ENCODE measurements around the gene BLNK. TPM values are rescaled to one million over a fixed set of nuclear protein-coding genes. Genes with fewer than 3 reads are reported as not detected.
A peak's percentile ranks its signal among the peaks of the same experiment; 100 is the strongest.

The BLNK gene
- total and polyA plus RNA-seq, 2 donors (not counting 1 experiment from before 2014, with no cell fraction given), result 153 to 205 TPM

DNA sequence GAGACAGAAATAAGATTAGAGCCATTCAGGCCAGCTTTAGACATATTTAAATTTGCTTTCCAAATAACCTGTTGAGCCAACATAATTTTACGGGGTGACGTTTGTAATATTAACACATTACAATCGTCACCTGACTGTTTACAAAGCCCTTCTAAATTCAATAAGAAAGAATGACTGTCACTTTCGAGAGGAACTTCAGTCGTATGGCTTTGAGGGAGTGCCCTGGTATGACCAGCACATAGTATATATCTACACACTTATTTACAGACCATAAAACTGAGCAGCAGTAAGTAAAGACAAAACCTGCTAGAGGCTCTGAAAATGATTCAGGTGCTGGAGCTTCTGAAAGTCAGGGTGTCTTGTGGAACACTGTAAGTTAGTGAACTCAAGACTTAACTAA is 62.4 kb downstream of the BLNK start:
- H3K4me1 ChIP-seq (ENCODE audit: control insufficient read depth in 2 of 2, insufficient read depth in 2 of 2, low read length in 2 of 2), result peaks cover 4 to 7% of the 10 kb centered on the region in 2 donors
- H2AFZ ChIP-seq (ENCODE audit: insufficient read depth, low read depth, low read length, poor library complexity, severe bottlenecking), result no peak overlapping the region
- Mint-ChIP-seq H3K27me3 (no peaks in the 10 kb centered on the region), H3K27ac (no peak overlapping the region), H3K4me1 (peaks cover 17% of the 10 kb centered on the region), H3K4me3 (no peak overlapping the region), H3K9me3 (ENCODE audit: insufficient read depth) (no peaks in the 10 kb centered on the region)
- H3K4me2 ChIP-seq (replicated peaks; ENCODE audit: low read depth, low read length, poor library complexity, severe bottlenecking), result no peak overlapping the region
- intact Hi-C loops (cut with micrococcal nuclease), result no loop called here
- DNase-seq, result no peak
- peaks cover 5% of the 10 kb centered on the region for H3K79me2 ChIP-seq (ENCODE audit: control insufficient read depth, insufficient read depth, low read length)
- H4K20me1 ChIP-seq (ENCODE audit: control insufficient read depth, insufficient read depth, low read length, poor library complexity, severe bottlenecking), result peaks cover 43% of the 10 kb centered on the region
- H3K27me3 ChIP-seq (replicated peaks in 1 of 4; ENCODE audit: control extremely low read depth in 1 of 4, control insufficient read depth in 3 of 4, insufficient read depth in 4 of 4, low read length in 3 of 4), result no peaks in the 10 kb centered on the region
- no peaks in the 10 kb centered on the region for H3K9me3 ChIP-seq (ENCODE audit: control extremely low read depth in 1 of 3, control insufficient read depth in 2 of 3, insufficient read depth in 1 of 3, low read length in 2 of 3)
- 92% methylated on average over 2 of the region's 5 CpGs for WGBS (ENCODE audit: insufficient coverage)
- no peak for TF ChIP-seq EZH2 (IDR thresholded peaks at IDR 0.05; ENCODE audit: borderline replicate concordance, insufficient read depth, low read depth, low read length, poor library complexity, severe bottlenecking)
- TF ChIP-seq, protein P1, sequence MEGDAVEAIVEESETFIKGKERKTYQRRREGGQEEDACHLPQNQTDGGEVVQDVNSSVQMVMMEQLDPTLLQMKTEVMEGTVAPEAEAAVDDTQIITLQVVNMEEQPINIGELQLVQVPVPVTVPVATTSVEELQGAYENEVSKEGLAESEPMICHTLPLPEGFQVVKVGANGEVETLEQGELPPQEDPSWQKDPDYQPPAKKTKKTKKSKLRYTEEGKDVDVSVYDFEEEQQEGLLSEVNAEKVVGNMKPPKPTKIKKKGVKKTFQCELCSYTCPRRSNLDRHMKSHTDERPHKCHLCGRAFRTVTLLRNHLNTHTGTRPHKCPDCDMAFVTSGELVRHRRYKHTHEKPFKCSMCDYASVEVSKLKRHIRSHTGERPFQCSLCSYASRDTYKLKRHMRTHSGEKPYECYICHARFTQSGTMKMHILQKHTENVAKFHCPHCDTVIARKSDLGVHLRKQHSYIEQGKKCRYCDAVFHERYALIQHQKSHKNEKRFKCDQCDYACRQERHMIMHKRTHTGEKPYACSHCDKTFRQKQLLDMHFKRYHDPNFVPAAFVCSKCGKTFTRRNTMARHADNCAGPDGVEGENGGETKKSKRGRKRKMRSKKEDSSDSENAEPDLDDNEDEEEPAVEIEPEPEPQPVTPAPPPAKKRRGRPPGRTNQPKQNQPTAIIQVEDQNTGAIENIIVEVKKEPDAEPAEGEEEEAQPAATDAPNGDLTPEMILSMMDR (IDR thresholded peaks at IDR 0.05), result no peak
- H3K27ac ChIP-seq (ENCODE audit: low read length in 2 of 2), result no peak overlapping the region
- ChIA-PET POLR2A (interaction anchor here (0.6 kb wide), 1 partner anchor 106 kb away, joined by 3 read pairs; no protein-coding TSS in a partner anchor), CTCF (interaction anchor here (0.8 to 3.4 kb wide), 2 partner anchors 20 to 61 kb away, joined by 3 to 9 read pairs; no protein-coding TSS in a partner anchor)
- H3K4me3 ChIP-seq (ENCODE audit: control extremely low read depth in 1 of 5, extremely low read depth in 1 of 5, insufficient read depth in 1 of 5, low read depth in 2 of 5, low read length in 4 of 5), result no peak overlapping the region
- no peak for ATAC-seq (ENCODE audit: low read depth)
- peaks cover 28 to 97% of the 10 kb centered on the region in 2 experiments for H3K36me3 ChIP-seq (replicated peaks in 1 of 2; ENCODE audit: control extremely low read depth in 1 of 2, control insufficient read depth in 1 of 2, extremely low read depth in 1 of 2, insufficient read depth in 2 of 2, low read length in 1 of 2)
- no peak overlapping the region for H3K9ac ChIP-seq (ENCODE audit: low read length)

DNA sequence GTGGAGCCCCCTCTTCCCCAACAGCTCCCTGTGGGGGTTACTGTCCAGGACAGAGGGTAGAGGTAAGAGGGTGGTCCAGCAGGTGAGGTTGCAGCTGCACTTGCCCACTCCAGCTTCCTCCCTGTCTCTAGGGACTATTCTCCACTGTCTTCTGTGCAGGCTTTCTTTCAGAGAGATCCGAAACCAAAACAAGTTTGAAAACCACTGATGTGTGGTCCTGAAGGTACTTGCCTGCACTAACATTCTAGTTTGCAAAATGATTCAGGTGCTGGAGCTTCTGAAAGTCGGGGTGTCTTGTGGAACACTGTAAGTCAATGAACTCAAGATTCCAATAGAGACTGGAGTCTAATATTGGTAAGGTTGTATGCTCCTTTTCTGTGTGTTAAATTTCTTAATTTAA is 63.1 kb downstream of the BLNK start:
- ChIA-PET CTCF (interaction anchor here (0.8 to 3.4 kb wide), 4 partner anchors 21 to 783 kb away, joined by 3 to 9 read pairs (median 4); no protein-coding TSS in a partner anchor), POLR2A (no interaction called here)
- WGBS (ENCODE audit: insufficient coverage), result 83% methylated on average over 1 of the region's 2 CpGs
- Mint-ChIP-seq H3K27me3 (no peaks in the 10 kb centered on the region), H3K27ac (no peak overlapping the region), H3K4me3 (no peak overlapping the region), H3K9me3 (ENCODE audit: insufficient read depth) (no peaks in the 10 kb centered on the region), H3K4me1 (peaks cover 14% of the 10 kb centered on the region)
- Histone ChIP-seq H3K9me3 (ENCODE audit: control extremely low read depth in 1 of 3, control insufficient read depth in 2 of 3, insufficient read depth in 1 of 3, low read length in 2 of 3) (no peaks in the 10 kb centered on the region), H3K79me2 (ENCODE audit: control insufficient read depth, insufficient read depth, low read length) (peaks cover 5% of the 10 kb centered on the region), H3K4me2 (replicated peaks; ENCODE audit: low read depth, low read length, poor library complexity, severe bottlenecking) (no peak overlapping the region), H3K27ac (ENCODE audit: low read length in 2 of 2) (peak overlapping the region in 1 of 2 donors; percentile 7), H2AFZ (ENCODE audit: insufficient read depth, low read depth, low read length, poor library complexity, severe bottlenecking) (no peak overlapping the region), H3K36me3 (replicated peaks in 1 of 2; ENCODE audit: control extremely low read depth in 1 of 2, control insufficient read depth in 1 of 2, extremely low read depth in 1 of 2, insufficient read depth in 2 of 2, low read length in 1 of 2) (peaks cover 28 to 96% of the 10 kb centered on the region in 2 experiments), H3K4me3 (ENCODE audit: control extremely low read depth in 1 of 5, extremely low read depth in 1 of 5, insufficient read depth in 1 of 5, low read depth in 2 of 5, low read length in 4 of 5) (no peak overlapping the region), H4K20me1 (ENCODE audit: control insufficient read depth, insufficient read depth, low read length, poor library complexity, severe bottlenecking) (peaks cover 36% of the 10 kb centered on the region), H3K4me1 (ENCODE audit: control insufficient read depth in 2 of 2, insufficient read depth in 2 of 2, low read length in 2 of 2) (peaks cover 4 to 7% of the 10 kb centered on the region in 2 donors), H3K9ac (ENCODE audit: low read length) (no peak overlapping the region), H3K27me3 (replicated peaks in 1 of 4; ENCODE audit: control extremely low read depth in 1 of 4, control insufficient read depth in 3 of 4, insufficient read depth in 4 of 4, low read length in 3 of 4) (no peaks in the 10 kb centered on the region)
- intact Hi-C loops (cut with micrococcal nuclease), result no loop called here
- no peak for TF ChIP-seq EZH2 (IDR thresholded peaks at IDR 0.05; ENCODE audit: borderline replicate concordance, insufficient read depth, low read depth, low read length, poor library complexity, severe bottlenecking)
- TF ChIP-seq, protein P1 (IDR thresholded peaks at IDR 0.05), result no peak
- DNase-seq (no peak), ATAC-seq (ENCODE audit: low read depth) (no peak)

Data from B cell (primary cell).